HT1080 (cell line): ENCODE data around the gene PGGHG. TPM values are rescaled to one million over a fixed set of nuclear protein-coding genes. Genes with fewer than 3 reads are reported as not detected.

Experiments used
- DNase-seq: peaks from one replicate; pipeline ENCODE4 v3.0.0-alpha.2; 2015; ENCODE audit warnings: low read depth
- total RNA-seq: library from RNA; depleted of rRNA; stranded (reverse); fragments of >200 nt; shearing (Covaris generic); gene quantifications from 2 replicates; pipeline ENCODE4 v1.2.3, GENCODE V29; 2014

Gene PGGHG
- total RNA-seq, 1 experiment from 2014 or later: 8.0 TPM

GRCh38 chr11:269146-269890 is 19.6 kb upstream of the PGGHG start:
- DNase-seq: no peak

GRCh38 chr11:270451-271318 is 18.2 kb upstream of the PGGHG start:
- no peak for DNase-seq

- no peak for DNase-seq
These were observed 17.6 kb upstream of the PGGHG start for GRCh38 chr11:271319-271715.

- DNase-seq: no peak
These were observed 16.6 kb upstream of the PGGHG start for GRCh38 chr11:272195-272930.

GRCh38 chr11:272931-273198 is 16.1 kb upstream of the PGGHG start:
- no peak for DNase-seq

- no peak for DNase-seq
These were observed 12.7 kb upstream of the PGGHG start for GRCh38 chr11:276219-276618.

- DNase-seq: no peak
These were observed 10.7 kb upstream of the PGGHG start, which contains the start of gene NLRP6 for GRCh38 chr11:278001-278951. Gene NLRP6 (plus strand): TSS chr11:278407. CDS start chr11:278570, 163 bp downstream.

- no peak for DNase-seq
These were observed 9.6 kb upstream of the PGGHG start for GRCh38 chr11:279040-279965.

GRCh38 chr11:279966-280705 is 8.8 kb upstream of the PGGHG start:
- DNase-seq: no peak

GRCh38 chr11:280706-281485 is 8.0 kb upstream of the PGGHG start:
- DNase-seq: no peak

- DNase-seq: no peak
These were observed 7.3 kb upstream of the PGGHG start for GRCh38 chr11:281486-282161.

- no peak for DNase-seq
These were observed 6.8 kb upstream of the PGGHG start for GRCh38 chr11:282171-282570.

- no peak for DNase-seq
These were observed 6.1 kb upstream of the PGGHG start for GRCh38 chr11:282630-283360.

- DNase-seq: no peak
These were observed 5.4 kb upstream of the PGGHG start for GRCh38 chr11:283405-284104.

GRCh38 chr11:284105-285020 is 4.6 kb upstream of the PGGHG start:
- no peak for DNase-seq
